MG63 (cell line): Measurements from ENCODE around the gene ITFG2. TPM values are rescaled to one million over a fixed set of nuclear protein-coding genes. Genes with fewer than 3 reads are reported as not detected.
A peak's percentile ranks its signal among the peaks of the same experiment; 100 is the strongest.
"Not testable (repeated sequence)": the region's sequence is repeated elsewhere in the genome, so short reads cannot be mapped to it uniquely, and the experiment has no call there.

Experiments
- DNase-seq: peaks from one replicate; pipeline ENCODE4 v3.0.0-alpha.2; 2020
- H3K27me3 ChIP-seq: fragments of 250-450 bp; sonication (Bioruptor Pico); 2 replicates; pipeline ENCODE4 v1.5.1; 2020; ENCODE audit warnings: mild to moderate bottlenecking, moderate library complexity
- H3K36me3 ChIP-seq: fragments of 250-450 bp; sonication (Bioruptor Pico); 2 replicates; pipeline ENCODE4 v1.5.1; 2020; ENCODE audit warnings: mild to moderate bottlenecking, moderate library complexity
- H3K4me3 ChIP-seq: fragments of 250-450 bp; sonication (Bioruptor Pico); 2 replicates; pipeline ENCODE4 v1.5.1; 2020; ENCODE audit warnings: mild to moderate bottlenecking, moderate library complexity
- H3K9me3 ChIP-seq: fragments of 250-450 bp; sonication (Bioruptor Pico); 2 replicates; pipeline ENCODE4 v1.5.1; 2020; ENCODE audit warnings: mild to moderate bottlenecking, moderate library complexity
- total RNA-seq: library from RNA; depleted of rRNA; stranded (reverse); fragments of >200 nt; shearing (Covaris generic); gene quantifications from 2 replicates; pipeline ENCODE4 v1.2.3, GENCODE V29; 2014; ENCODE audit warnings: low replicate concordance; rRNA removed

Gene ITFG2
- total RNA-seq, result 12.5 and 14.6 TPM in 2 replicates

DNA sequence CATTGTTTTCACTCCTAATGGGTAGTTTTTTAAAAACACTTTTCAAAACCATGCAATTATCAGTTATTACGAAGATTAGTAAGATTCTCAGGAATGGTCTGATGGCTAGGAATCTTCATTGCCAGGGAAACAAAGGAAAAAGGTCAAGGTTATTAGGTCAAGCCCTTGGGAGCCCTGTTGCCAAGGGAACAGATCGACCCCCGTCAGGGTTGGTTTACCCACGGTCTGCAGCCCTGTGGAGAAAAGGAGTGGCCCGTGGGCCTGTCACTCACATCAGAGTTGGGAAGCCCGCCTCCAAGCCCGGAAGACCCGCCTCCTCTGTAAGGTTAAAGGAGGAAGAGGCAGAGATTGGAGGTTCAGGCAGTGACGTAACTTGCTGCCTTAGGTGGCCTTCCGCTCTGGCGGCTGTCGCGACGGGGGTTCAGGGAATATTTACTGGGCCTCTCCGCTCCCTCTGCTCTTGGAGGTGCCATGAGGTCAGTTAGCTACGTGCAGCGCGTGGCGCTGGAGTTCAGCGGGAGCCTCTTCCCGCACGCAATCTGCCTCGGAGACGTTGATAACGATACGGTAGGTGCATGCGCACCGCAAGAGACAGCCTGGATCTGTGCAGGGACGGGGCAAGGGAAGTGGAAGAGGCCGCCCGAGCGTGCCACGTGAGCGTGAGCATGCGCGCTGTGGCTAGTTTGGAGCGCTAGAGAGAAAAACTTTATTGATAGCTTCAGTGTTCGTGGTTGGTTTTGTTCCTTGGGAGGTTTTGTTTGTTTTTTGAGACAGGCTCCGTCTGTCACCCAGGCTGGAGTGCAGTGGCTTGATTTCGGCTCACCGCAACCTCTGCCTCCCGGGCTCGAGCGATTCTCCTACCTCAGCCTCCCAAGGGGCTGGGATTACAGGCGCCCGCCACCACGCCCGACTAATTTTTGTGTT, at the start of gene ITFG2:
Gene ITFG2 (plus strand): TSS at position 379 of the 924 bp plus-strand sequence. CDS start 93 bp downstream, at position 472.
- H3K36me3 ChIP-seq, result peaks cover 13% of the 10 kb centered on the region
- peak within 1 kb of the TSS; percentile 84 for H3K4me3 ChIP-seq
- H3K9me3 ChIP-seq, result no peaks in the 10 kb centered on the region
- peak; percentile 98 for DNase-seq
- H3K27me3 ChIP-seq, result no peaks in the 10 kb centered on the region

DNA sequence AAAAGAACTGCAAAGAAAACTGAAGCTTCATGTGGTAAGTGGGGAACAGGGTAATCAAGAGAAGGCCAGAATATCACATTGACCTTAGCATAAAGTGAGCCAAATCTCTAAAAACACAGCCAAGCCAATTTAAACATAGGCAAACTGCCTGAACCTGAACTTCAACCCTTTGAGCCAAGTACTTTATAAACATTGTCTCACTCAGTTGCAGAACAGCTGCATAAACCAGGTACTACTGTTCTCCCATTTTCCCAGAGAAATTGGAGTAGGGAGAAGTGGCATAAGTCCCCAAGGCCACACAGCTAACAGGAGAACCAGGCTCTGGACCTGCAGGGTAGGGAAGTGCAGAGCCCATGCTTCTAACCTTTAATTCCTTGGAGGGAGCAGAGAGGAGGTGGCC, 48.1 kb upstream of the ITFG2 start:
- H3K27me3 ChIP-seq, result peaks cover 6% of the 10 kb centered on the region; the same call in 1 of the 2 replicates
- DNase-seq, result no peak
- H3K9me3 ChIP-seq, result no peaks in the 10 kb centered on the region
- H3K4me3 ChIP-seq, result no peak overlapping the region
- no peaks in the 10 kb centered on the region for H3K36me3 ChIP-seq

- H3K9me3 ChIP-seq, result no peaks in the 10 kb centered on the region
- peaks cover 6% of the 10 kb centered on the region; the same call in 1 of the 2 replicates for H3K27me3 ChIP-seq
- no peak for DNase-seq
- H3K36me3 ChIP-seq, result no peaks in the 10 kb centered on the region
- no peak overlapping the region for H3K4me3 ChIP-seq
These were observed 47.4 kb upstream of the ITFG2 start for GRCh38 chr12:2765052-2765451.

- Histone ChIP-seq H3K27me3 (peaks cover 6% of the 10 kb centered on the region; the same call in 1 of the 2 replicates), H3K4me3 (no peak overlapping the region), H3K9me3 (no peaks in the 10 kb centered on the region), H3K36me3 (no peaks in the 10 kb centered on the region)
- DNase-seq, result no peak
These were observed 46.9 kb upstream of the ITFG2 start for GRCh38 chr12:2765608-2766007.

DNA sequence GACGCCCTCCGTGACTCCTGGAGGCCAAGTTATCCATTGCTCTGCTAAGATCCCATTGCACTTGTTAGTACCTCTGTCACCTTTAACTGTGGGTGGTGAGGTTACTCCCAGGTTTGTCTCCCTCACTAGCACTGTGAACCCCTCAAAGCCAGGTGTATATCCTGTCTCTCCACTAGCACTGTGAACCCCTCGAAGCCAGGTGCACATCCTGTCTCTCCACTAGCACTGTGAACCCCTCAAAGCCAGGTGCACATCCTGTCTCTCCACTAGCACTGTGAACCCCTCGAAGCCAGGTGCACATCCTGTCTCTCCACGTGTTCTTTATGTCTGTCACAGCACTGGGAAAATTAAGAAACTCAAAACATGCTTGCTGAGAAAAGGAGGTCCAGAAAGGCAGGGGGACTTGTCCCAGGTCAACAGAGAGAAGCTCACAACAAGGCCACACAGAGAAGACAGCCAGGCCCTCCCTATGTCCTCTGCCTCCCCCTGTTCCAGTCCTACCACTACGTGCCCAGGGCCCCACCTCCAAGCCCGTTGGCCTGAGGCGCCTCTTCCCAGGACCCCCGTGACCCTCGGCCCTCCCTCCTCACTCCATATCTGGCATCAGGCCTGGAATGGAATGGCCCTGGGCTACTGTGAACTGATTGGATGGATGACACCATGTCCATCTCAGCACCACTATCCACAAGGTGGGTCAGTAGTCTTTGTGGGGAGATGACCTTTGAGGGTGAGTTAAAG, 44.1 kb upstream of the ITFG2 start:
- no peak for DNase-seq
- Histone ChIP-seq H3K4me3 (no peak overlapping the region), H3K36me3 (no peaks in the 10 kb centered on the region), H3K9me3 (no peaks in the 10 kb centered on the region), H3K27me3 (peaks cover 6% of the 10 kb centered on the region; the same call in 1 of the 2 replicates)

GRCh38 chr12:2769866-2770533, 42.5 kb upstream of the ITFG2 start:
- Histone ChIP-seq H3K9me3 (no peaks in the 10 kb centered on the region), H3K27me3 (peaks cover 2% of the 10 kb centered on the region; the same call in 1 of the 2 replicates)

GRCh38 chr12:2770544-2770943, 41.9 kb upstream of the ITFG2 start:
- not testable (repeated sequence) for DNase-seq, H3K27me3 ChIP-seq

More at GRCh38 chr12:2769866-2770533, 42.5 kb upstream of the ITFG2 start:
- H3K36me3 ChIP-seq, result no peaks in the 10 kb centered on the region
- no peak for DNase-seq
- H3K4me3 ChIP-seq, result no peak overlapping the region

DNA sequence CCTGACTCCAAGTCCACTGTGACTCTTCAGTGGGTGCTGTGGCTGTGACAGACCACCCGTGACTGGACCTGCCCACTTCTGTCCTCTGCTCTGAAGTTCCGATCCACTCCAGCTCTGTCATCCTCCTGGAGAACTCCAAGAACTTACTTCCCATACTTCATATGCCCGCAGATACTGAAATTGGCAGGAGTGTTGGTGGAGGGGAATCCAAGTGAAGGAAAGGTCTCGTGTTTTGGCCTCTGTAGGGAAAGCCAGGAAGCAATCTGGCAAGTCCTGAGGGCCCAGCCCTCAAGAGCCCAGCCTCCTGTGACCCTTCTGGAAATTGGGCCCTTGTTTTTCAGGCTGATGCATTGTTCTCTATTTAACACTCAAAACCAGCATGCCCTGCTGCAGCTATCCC, 40.1 kb upstream of the ITFG2 start:
- H3K27me3 ChIP-seq, result no peaks in the 10 kb centered on the region
- DNase-seq, result no peak
- H3K9me3 ChIP-seq, result no peaks in the 10 kb centered on the region
- no peak overlapping the region for H3K4me3 ChIP-seq
- H3K36me3 ChIP-seq, result no peaks in the 10 kb centered on the region

More at GRCh38 chr12:2770544-2770943, 41.9 kb upstream of the ITFG2 start:
- H3K4me3 ChIP-seq, H3K9me3 ChIP-seq, H3K36me3 ChIP-seq: not testable (repeated sequence)

- H3K9me3 ChIP-seq, result no peaks in the 10 kb centered on the region
- no peak overlapping the region for H3K4me3 ChIP-seq
- no peaks in the 10 kb centered on the region for H3K27me3 ChIP-seq
- DNase-seq, result no peak
- H3K36me3 ChIP-seq, result no peaks in the 10 kb centered on the region
These were observed 39.1 kb upstream of the ITFG2 start for GRCh38 chr12:2773199-2773875.

- Histone ChIP-seq H3K9me3 (no peaks in the 10 kb centered on the region), H3K36me3 (no peaks in the 10 kb centered on the region), H3K4me3 (no peak overlapping the region), H3K27me3 (no peaks in the 10 kb centered on the region)
- DNase-seq, result no peak
These were observed 37.0 kb upstream of the ITFG2 start for GRCh38 chr12:2775431-2775830.

- no peak overlapping the region for H3K4me3 ChIP-seq
- no peaks in the 10 kb centered on the region for H3K36me3 ChIP-seq
- no peak for DNase-seq
- H3K27me3 ChIP-seq, result no peaks in the 10 kb centered on the region
- H3K9me3 ChIP-seq, result no peaks in the 10 kb centered on the region
These were observed 36.2 kb upstream of the ITFG2 start for GRCh38 chr12:2776129-2776806.

DNA sequence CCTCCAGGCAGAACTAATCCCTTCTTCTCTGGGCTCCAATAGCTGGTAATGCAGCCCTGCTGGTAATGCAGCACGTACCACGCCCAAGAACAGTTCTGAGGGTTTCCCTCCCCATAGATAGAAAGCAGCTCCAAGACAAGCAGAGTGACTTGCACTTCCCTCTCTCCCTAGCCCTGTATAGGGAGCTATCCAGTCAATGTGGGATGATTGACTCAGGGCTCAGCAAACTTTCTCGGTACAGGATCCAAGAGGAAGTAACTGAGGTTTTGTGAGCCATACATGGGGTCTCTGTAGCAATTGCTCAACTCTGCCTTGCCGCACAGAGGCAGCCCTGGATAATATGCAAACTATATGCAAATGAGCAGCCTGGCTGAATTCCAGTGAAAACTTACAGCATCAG, 33.2 kb upstream of the ITFG2 start:
- no peak for DNase-seq
- H3K27me3 ChIP-seq, result peaks cover 15% of the 10 kb centered on the region
- H3K9me3 ChIP-seq, result no peaks in the 10 kb centered on the region
- H3K4me3 ChIP-seq, result no peak overlapping the region
- no peaks in the 10 kb centered on the region for H3K36me3 ChIP-seq

DNA sequence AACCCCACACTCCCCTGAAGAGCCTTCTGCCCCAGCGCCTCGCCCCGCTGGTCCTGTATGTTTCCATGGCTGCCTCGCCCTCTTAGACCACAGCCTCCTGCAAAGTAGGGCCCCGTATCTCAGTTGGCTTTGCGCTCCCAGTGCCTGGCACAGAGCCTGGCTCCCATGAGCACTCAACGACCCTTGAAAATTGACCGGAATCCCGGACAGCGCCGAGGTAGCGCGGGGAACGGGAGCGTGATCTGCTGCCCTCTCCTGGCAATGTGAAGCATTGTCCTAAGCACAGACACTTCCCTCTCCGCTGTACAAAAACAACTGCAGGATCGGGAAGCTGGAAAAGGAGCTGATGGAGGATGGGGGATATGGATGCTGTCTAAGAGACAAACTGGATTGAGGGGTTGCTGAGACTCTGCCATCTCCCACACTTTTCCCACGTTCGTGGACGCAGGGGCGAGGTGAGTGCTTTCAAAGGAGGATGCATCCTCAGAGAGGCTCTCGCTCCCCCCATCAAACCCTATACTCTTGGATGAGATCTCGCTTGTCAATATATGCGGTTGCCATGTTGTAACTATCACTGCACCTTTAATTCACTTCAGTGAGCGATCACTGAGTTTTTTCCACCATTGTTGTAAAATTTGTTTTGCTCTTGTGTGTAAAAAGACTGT, 28.4 kb upstream of the ITFG2 start:
- Histone ChIP-seq H3K9me3 (no peaks in the 10 kb centered on the region), H3K4me3 (no peak overlapping the region), H3K36me3 (no peaks in the 10 kb centered on the region), H3K27me3 (peaks cover 45% of the 10 kb centered on the region)
- peak; percentile 45 for DNase-seq

DNA sequence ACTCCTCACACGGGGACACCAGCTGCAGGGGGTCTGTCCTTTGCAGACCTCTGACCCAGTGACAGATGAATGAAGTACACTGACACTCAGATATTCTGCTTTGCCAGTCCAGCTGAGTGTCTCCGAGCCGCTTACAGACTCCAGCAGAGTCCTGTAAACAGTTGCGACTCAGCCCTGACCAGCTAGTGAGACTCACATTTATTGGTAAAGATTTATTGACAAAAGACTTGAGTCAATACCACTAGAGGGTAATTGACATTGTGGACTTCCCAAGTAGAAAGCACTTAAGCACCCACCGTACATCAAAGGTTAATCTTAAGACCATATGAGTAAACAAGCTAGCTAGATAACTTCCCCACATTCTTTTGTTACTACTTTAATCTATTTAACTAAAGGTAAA, 27.5 kb upstream of the ITFG2 start:
- H3K9me3 ChIP-seq, result no peaks in the 10 kb centered on the region
- H3K27me3 ChIP-seq, result peaks cover 50% of the 10 kb centered on the region
- no peak overlapping the region for H3K4me3 ChIP-seq
- no peak for DNase-seq
- no peaks in the 10 kb centered on the region for H3K36me3 ChIP-seq

DNA sequence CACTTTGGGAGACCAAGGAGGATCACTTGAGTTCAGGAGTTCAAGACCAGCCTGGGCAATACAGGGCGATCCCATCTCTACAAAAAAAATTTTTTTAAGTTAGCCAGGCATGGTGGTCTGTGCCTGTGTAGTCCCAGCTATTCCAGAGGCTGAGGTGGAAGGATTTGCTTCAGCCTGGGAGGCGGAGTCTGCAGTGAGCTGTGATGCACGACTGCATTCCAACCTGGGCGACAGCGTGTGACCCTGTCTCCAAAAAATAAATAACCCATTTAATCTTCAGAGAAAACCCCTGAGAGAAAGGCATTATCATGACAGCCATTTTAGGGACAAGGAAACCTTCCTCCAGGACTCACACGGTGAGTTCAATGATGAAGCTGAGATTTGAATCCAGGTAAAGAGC, 21.4 kb upstream of the ITFG2 start:
- H3K9me3 ChIP-seq, result no peaks in the 10 kb centered on the region
- peaks cover 3% of the 10 kb centered on the region for H3K36me3 ChIP-seq
- peaks cover 20% of the 10 kb centered on the region for H3K27me3 ChIP-seq
- no peak overlapping the region for H3K4me3 ChIP-seq
- no peak for DNase-seq
